ENCODE results near the gene FERMT1.

The FERMT1 gene

GRCh38 chr20:6122873-6123648 lies at the start of gene FERMT1:
Gene FERMT1 (minus strand): TSS chr20:6123030. CDS start chr20:6119554, 3,476 bp downstream.
- DNase-seq (ENCODE audit: low read depth, low spot score), result peak; percentile 42

GRCh38 chr20:6169251-6169650 lies 46.4 kb upstream of the FERMT1 start:
- no peak for DNase-seq (ENCODE audit: low read depth, low spot score)

GRCh38 chr20:6168204-6168603 lies 45.4 kb upstream of the FERMT1 start:
- no peak for DNase-seq (ENCODE audit: low read depth, low spot score)

- DNase-seq (ENCODE audit: low read depth, low spot score), result no peak
Measured at GRCh38 chr20:6165346-6165745, 42.5 kb upstream of the FERMT1 start.

GRCh38 chr20:6164421-6165341 lies 41.9 kb upstream of the FERMT1 start:
- no peak for DNase-seq (ENCODE audit: low read depth, low spot score)

GRCh38 chr20:6160736-6161135 lies 37.9 kb upstream of the FERMT1 start:
- DNase-seq (ENCODE audit: low read depth, low spot score), result no peak

GRCh38 chr20:6157345-6157744 lies 34.5 kb upstream of the FERMT1 start:
- DNase-seq (ENCODE audit: low read depth, low spot score), result no peak

GRCh38 chr20:6152777-6153176 lies 29.9 kb upstream of the FERMT1 start:
- DNase-seq (ENCODE audit: low read depth, low spot score), result no peak

- DNase-seq (ENCODE audit: low read depth, low spot score), result no peak
Measured at GRCh38 chr20:6148073-6148472, 25.2 kb upstream of the FERMT1 start.

GRCh38 chr20:6142348-6142993 lies 19.6 kb upstream of the FERMT1 start:
- DNase-seq (ENCODE audit: low read depth, low spot score), result no peak

- no peak for DNase-seq (ENCODE audit: low read depth, low spot score)
Measured at GRCh38 chr20:6140947-6141346, 18.1 kb upstream of the FERMT1 start.

GRCh38 chr20:6135347-6135746 lies 12.5 kb upstream of the FERMT1 start:
- DNase-seq (ENCODE audit: low read depth, low spot score), result no peak

- DNase-seq (ENCODE audit: low read depth, low spot score), result no peak
Measured at GRCh38 chr20:6134592-6134991, 11.8 kb upstream of the FERMT1 start.

- DNase-seq (ENCODE audit: low read depth, low spot score), result no peak
Measured at GRCh38 chr20:6130045-6130444, 7.2 kb upstream of the FERMT1 start.

- DNase-seq (ENCODE audit: low read depth, low spot score), result no peak
Measured at GRCh38 chr20:6127825-6128224, 5.0 kb upstream of the FERMT1 start.

- no peak for DNase-seq (ENCODE audit: low read depth, low spot score)
Measured at GRCh38 chr20:6126846-6127245, 4.0 kb upstream of the FERMT1 start.

GRCh38 chr20:6123649-6124014 lies 802 bp upstream of the FERMT1 start:
- no peak for DNase-seq (ENCODE audit: low read depth, low spot score)

- no peak for DNase-seq (ENCODE audit: low read depth, low spot score)
Measured at GRCh38 chr20:6122111-6122872, 538 bp downstream of the FERMT1 start.

GRCh38 chr20:6121504-6121903 lies 1.3 kb downstream of the FERMT1 start:
- no peak for DNase-seq (ENCODE audit: low read depth, low spot score)

GRCh38 chr20:6120491-6120988 lies 2.3 kb downstream of the FERMT1 start:
- DNase-seq (ENCODE audit: low read depth, low spot score), result no peak

- no peak for DNase-seq (ENCODE audit: low read depth, low spot score)
Measured at GRCh38 chr20:6116758-6117157, 6.1 kb downstream of the FERMT1 start.
